ENCODE measurements around the gene E4F1.

E4F1 gene

GRCh38 chr16:2177101-2177500 is 46.3 kb upstream of the E4F1 start:
- H3K27me3 Mint-ChIP-seq (ENCODE audit: low read depth, poor library complexity) = peaks cover 3% of the 10 kb centered on the region

GRCh38 chr16:2177561-2177960 is 45.8 kb upstream of the E4F1 start:
- H3K9me3 Mint-ChIP-seq = no peaks in the 10 kb centered on the region
- H3K27me3 Mint-ChIP-seq (ENCODE audit: low read depth, poor library complexity) = peaks cover 3% of the 10 kb centered on the region
- H3K4me1 Mint-ChIP-seq = no peaks in the 10 kb centered on the region
- TF ChIP-seq, protein P1, sequence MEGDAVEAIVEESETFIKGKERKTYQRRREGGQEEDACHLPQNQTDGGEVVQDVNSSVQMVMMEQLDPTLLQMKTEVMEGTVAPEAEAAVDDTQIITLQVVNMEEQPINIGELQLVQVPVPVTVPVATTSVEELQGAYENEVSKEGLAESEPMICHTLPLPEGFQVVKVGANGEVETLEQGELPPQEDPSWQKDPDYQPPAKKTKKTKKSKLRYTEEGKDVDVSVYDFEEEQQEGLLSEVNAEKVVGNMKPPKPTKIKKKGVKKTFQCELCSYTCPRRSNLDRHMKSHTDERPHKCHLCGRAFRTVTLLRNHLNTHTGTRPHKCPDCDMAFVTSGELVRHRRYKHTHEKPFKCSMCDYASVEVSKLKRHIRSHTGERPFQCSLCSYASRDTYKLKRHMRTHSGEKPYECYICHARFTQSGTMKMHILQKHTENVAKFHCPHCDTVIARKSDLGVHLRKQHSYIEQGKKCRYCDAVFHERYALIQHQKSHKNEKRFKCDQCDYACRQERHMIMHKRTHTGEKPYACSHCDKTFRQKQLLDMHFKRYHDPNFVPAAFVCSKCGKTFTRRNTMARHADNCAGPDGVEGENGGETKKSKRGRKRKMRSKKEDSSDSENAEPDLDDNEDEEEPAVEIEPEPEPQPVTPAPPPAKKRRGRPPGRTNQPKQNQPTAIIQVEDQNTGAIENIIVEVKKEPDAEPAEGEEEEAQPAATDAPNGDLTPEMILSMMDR (IDR thresholded peaks at IDR 0.05) = no peak
- no peak for DNase-seq
- H3K36me3 Mint-ChIP-seq (ENCODE audit: low read depth) = peaks cover 23% of the 10 kb centered on the region
- H3K27ac Mint-ChIP-seq = no peak overlapping the region
- H3K4me3 Mint-ChIP-seq = no peak overlapping the region

More at GRCh38 chr16:2177101-2177500, 46.3 kb upstream of the E4F1 start:
- TF ChIP-seq, protein P1 (IDR thresholded peaks at IDR 0.05) = no peak
- H3K4me1 Mint-ChIP-seq = no peaks in the 10 kb centered on the region
- H3K9me3 Mint-ChIP-seq = no peaks in the 10 kb centered on the region
- no peak overlapping the region for H3K4me3 Mint-ChIP-seq
- no peak overlapping the region for H3K27ac Mint-ChIP-seq
- peaks cover 19% of the 10 kb centered on the region for H3K36me3 Mint-ChIP-seq (ENCODE audit: low read depth)
- no peak for DNase-seq

DNA sequence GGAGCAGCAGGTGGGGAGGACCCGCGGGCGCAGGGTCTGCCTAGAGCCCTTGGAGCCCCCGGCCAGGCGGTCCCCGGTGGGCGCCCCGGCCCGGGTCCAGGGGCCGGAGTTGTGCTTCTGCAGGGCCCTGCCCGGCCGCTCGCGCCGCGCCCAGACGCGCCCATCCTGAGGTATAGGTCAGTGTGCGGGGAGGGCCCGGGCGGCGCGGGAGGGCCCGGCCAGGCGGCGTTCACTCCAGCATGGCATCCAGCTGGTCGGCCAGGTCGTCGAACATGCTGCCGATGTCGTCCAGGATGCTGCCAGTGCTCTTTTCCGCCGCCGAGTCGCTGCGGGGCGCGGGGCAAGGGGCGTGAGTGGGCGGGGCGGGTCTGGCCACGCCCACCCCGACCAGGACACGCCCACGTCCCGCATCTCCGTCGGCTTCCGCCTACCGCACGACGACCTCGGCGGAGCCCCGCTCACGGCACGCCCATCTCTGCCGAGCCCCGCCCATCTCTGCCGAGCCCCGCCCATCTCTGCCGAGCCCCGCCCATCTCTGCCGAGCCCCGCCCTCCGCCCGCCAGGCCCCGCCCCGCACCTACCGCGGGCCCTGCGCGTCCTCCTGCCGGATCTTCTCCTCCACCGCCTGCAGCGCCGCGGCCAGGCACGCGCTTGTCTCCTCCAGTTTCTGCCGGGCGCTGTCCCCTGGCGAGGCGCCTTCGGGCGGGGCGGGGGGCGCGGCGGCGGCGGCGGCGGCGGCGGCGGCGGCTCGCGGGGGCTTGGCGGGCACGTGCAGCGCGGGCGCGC is 44.9 kb upstream of the E4F1 start:
- Mint-ChIP-seq H3K4me1 (no peaks in the 10 kb centered on the region), H3K4me3 (no peak overlapping the region), H3K36me3 (ENCODE audit: low read depth) (peaks cover 23% of the 10 kb centered on the region), H3K9me3 (no peaks in the 10 kb centered on the region), H3K27me3 (ENCODE audit: low read depth, poor library complexity) (peaks cover 3% of the 10 kb centered on the region), H3K27ac (no peak overlapping the region)
- TF ChIP-seq, protein P1 (IDR thresholded peaks at IDR 0.05) = no peak
- peak; percentile 59 for DNase-seq

- Mint-ChIP-seq H3K27ac (no peak overlapping the region), H3K27me3 (ENCODE audit: low read depth, poor library complexity) (peaks cover 3% of the 10 kb centered on the region), H3K4me3 (no peak overlapping the region), H3K4me1 (no peaks in the 10 kb centered on the region), H3K36me3 (ENCODE audit: low read depth) (peaks cover 23% of the 10 kb centered on the region), H3K9me3 (no peaks in the 10 kb centered on the region)
- no peak for DNase-seq
- TF ChIP-seq, protein P1 (IDR thresholded peaks at IDR 0.05) = no peak
Measured at GRCh38 chr16:2179107-2179501, 44.3 kb upstream of the E4F1 start.

GRCh38 chr16:2179576-2179975 is 43.8 kb upstream of the E4F1 start:
- Mint-ChIP-seq H3K4me1 (no peaks in the 10 kb centered on the region), H3K4me3 (no peak overlapping the region), H3K9me3 (no peaks in the 10 kb centered on the region), H3K27ac (no peak overlapping the region), H3K36me3 (ENCODE audit: low read depth) (peaks cover 23% of the 10 kb centered on the region), H3K27me3 (ENCODE audit: low read depth, poor library complexity) (peaks cover 3% of the 10 kb centered on the region)
- TF ChIP-seq, protein P1 (IDR thresholded peaks at IDR 0.05) = no peak
- no peak for DNase-seq

- DNase-seq = no peak
Measured at GRCh38 chr16:2180461-2180860, 42.9 kb upstream of the E4F1 start.

More at GRCh38 chr16:2180461-2180860, 42.9 kb upstream of the E4F1 start:
- no peaks in the 10 kb centered on the region for H3K9me3 Mint-ChIP-seq
- H3K4me3 Mint-ChIP-seq = no peak overlapping the region
- no peak overlapping the region for H3K27ac Mint-ChIP-seq
- TF ChIP-seq, protein P1 (IDR thresholded peaks at IDR 0.05) = no peak
- H3K36me3 Mint-ChIP-seq (ENCODE audit: low read depth) = peaks cover 23% of the 10 kb centered on the region
- peaks cover 3% of the 10 kb centered on the region for H3K27me3 Mint-ChIP-seq (ENCODE audit: low read depth, poor library complexity)
- H3K4me1 Mint-ChIP-seq = no peaks in the 10 kb centered on the region
